ENCODE results near the gene DEDD.

GRCh38 chr1:161081519-161081918, 50.9 kb downstream of the DEDD start:
- TF ChIP-seq POLR2A (IDR thresholded peaks at IDR 0.05; ENCODE audit: low read depth, low read length) (no peak), POU2F2 (IDR thresholded peaks at IDR 0.05; ENCODE audit: low read depth, low read length) (no peak)

Data from GM12891 (cell line).